A549 (cell line): ENCODE measurements around the gene PVALEF. TPM values are rescaled to one million over a fixed set of nuclear protein-coding genes. Genes with fewer than 3 reads are reported as not detected.

ENCODE experiments used
- ATAC-seq, 2 experiments: fragments of 200-7000 bp in 1 of 2; fragments of >200 bp in 1 of 2; cut with Nextera tagmentation in 1 of 2; cut with Tn5 transposase in 1 of 2; 3 replicates each; pipeline versions ENCODE4 v1.8.0 to v1.9.1; 2018 to 2020; ENCODE audit warnings: mild to moderate bottlenecking in 1 of 2, moderate library complexity in 1 of 2
- CTCF ChIA-PET: fragments of 300-600 bp; sonication (Branson Sonifier 250); formaldehyde crosslinking; extraction: SDS; loops from one replicate; lab custom pipeline; 2021; ENCODE audit warnings: antibody characterized with exemption, inconsistent platforms; lab: Yijun Ruan, JAX
- POLR2A ChIA-PET: fragments of 350-600 bp; formaldehyde crosslinking; extraction: SDS; loops from one replicate; lab custom pipeline; 2021; ENCODE audit warnings: antibody characterized with exemption, inconsistent platforms; lab: Yijun Ruan, JAX
- DNase-seq, 2 experiments: peaks; one replicate each; pipeline versions ENCODE4 v3.0.0 to v3.0.0-alpha.2; 2011 to 2016; ENCODE audit warnings: low read depth in 1 of 2, low spot score in 1 of 2
- FAIRE-seq: peaks from 2 replicates; lab custom pipeline; 2011; peaks lifted over from hg19 to GRCh38; lab: Jason Lieb, UNC
- H3K27ac ChIP-seq, 2 experiments: fragments of >200 bp; sonication (Bioruptor Twin); formaldehyde crosslinking; 3 replicates each; pipeline ENCODE4 v1.5.1; 2016 to 2017
- H3K4me1 ChIP-seq: fragments of >200 bp; sonication (Bioruptor Twin); formaldehyde crosslinking; 3 replicates; pipeline ENCODE4 v1.6.1; 2016
- H3K4me2 ChIP-seq: fragments of >200 bp; sonication (Bioruptor Twin); formaldehyde crosslinking; 3 replicates; pipeline ENCODE4 v1.6.1; 2016
- H3K4me3 ChIP-seq: fragments of >200 bp; sonication (Bioruptor Twin); formaldehyde crosslinking; 3 replicates; pipeline ENCODE4 v1.5.1; 2016
- H3K9me3 ChIP-seq: fragments of >200 bp; sonication (Bioruptor Twin); formaldehyde crosslinking; 3 replicates; pipeline ENCODE4 v1.6.1; 2016
- ATOH8 ChIP-seq: fragments of 250-450 bp; sonication (Bioruptor Pico); IDR thresholded peaks from 2 replicates; pipeline ENCODE4 v1.5.0; 2020; ENCODE audit warnings: low read depth, mild to moderate bottlenecking, moderate library complexity
- BCL3 ChIP-seq: fragments of >200 bp; sonication (Bioruptor Twin); formaldehyde crosslinking; IDR thresholded peaks from 3 replicates; pipeline ENCODE4 v1.6.1; 2016
- CBX2 ChIP-seq: fragments of 200-600 bp; sonication (generic); IDR thresholded peaks from 2 replicates; pipeline ENCODE4 v1.6.1; 2016; ENCODE audit warnings: low read depth, mild to moderate bottlenecking, borderline replicate concordance
- CHD2 ChIP-seq: fragments of 150-350 bp; IDR thresholded peaks from 2 replicates; pipeline ENCODE4 v1.6.1; 2014; ENCODE audit warnings: low read length; ENCODE audit not compliant: partially characterized antibody
- CHD4 ChIP-seq: fragments of 200-600 bp; sonication (generic); IDR thresholded peaks from 2 replicates; pipeline ENCODE4 v1.6.1; 2016; ENCODE audit warnings: antibody characterized with exemption, mild to moderate bottlenecking, borderline replicate concordance
- CTCF ChIP-seq: fragments of >200 bp; sonication (Bioruptor Twin); formaldehyde crosslinking; IDR thresholded peaks from 3 replicates; pipeline ENCODE4 v1.5.1; 2016
- E2F6 ChIP-seq: IDR thresholded peaks from 2 replicates; pipeline ENCODE4 v1.6.1; 2012; ENCODE audit warnings: low read depth, borderline replicate concordance
- ELK1 ChIP-seq: fragments of 150-350 bp; IDR thresholded peaks from 2 replicates; pipeline ENCODE4 v1.6.1; 2014; ENCODE audit warnings: low read depth, mild to moderate bottlenecking, low read length
- HEYL ChIP-seq: fragments of 250-450 bp; sonication (Bioruptor Pico); IDR thresholded peaks from 2 replicates; pipeline ENCODE4 v1.8.0; 2021; ENCODE audit warnings: mild to moderate bottlenecking, moderate library complexity
- HOXB5 ChIP-seq: fragments of 250-450 bp; sonication (Bioruptor Pico); IDR thresholded peaks from 2 replicates; pipeline ENCODE4 v1.5.0; 2020; ENCODE audit warnings: mild to moderate bottlenecking, moderate library complexity
- JUNB ChIP-seq: fragments of >200 bp; sonication (Bioruptor Twin); formaldehyde crosslinking; IDR thresholded peaks from 2 replicates; pipeline ENCODE4 v1.6.1; 2016
- KDM1A ChIP-seq: fragments of 200-600 bp; sonication (generic); IDR thresholded peaks from 2 replicates; pipeline ENCODE4 v1.6.1; 2016; ENCODE audit warnings: low read depth, mild to moderate bottlenecking
- MAFK ChIP-seq: fragments of 450-650 bp; IDR thresholded peaks from 2 replicates; pipeline ENCODE4 v1.6.1; 2014; ENCODE audit not compliant: partially characterized antibody
- NFE2L2 ChIP-seq: fragments of 150-350 bp; conservative IDR thresholded peaks from 2 replicates; pipeline ENCODE4 v1.6.1; 2014; ENCODE audit warnings: low read length
- POLR2AphosphoS2 ChIP-seq: conservative IDR thresholded peaks from 2 replicates; pipeline ENCODE4 v1.6.1; 2012; ENCODE audit warnings: low read length, improper control_type of control experiment, inconsistent platforms
- RFX5 ChIP-seq: fragments of 450-650 bp; IDR thresholded peaks from 2 replicates; pipeline ENCODE4 v1.7.1; 2014; ENCODE audit warnings: antibody characterized with exemption, mild to moderate bottlenecking, moderate library complexity
- TP53 ChIP-seq: fragments of 250-450 bp; sonication (Bioruptor Pico); IDR thresholded peaks from 2 replicates; pipeline ENCODE4 v1.5.0; 2021; ENCODE audit warnings: mild to moderate bottlenecking, moderate library complexity
- USF2 ChIP-seq: fragments of 450-650 bp; IDR thresholded peaks from 2 replicates; pipeline ENCODE4 v1.6.1; 2014; ENCODE audit warnings: antibody characterized with exemption
- ZNF302 ChIP-seq: fragments of 250-450 bp; sonication (Bioruptor Pico); IDR thresholded peaks from 2 replicates; pipeline ENCODE4 v1.9.0; 2021; ENCODE audit warnings: inconsistent platforms, mild to moderate bottlenecking, moderate library complexity
- ZSCAN20 ChIP-seq: fragments of 250-450 bp; sonication (Bioruptor Pico); IDR thresholded peaks from 2 replicates; pipeline ENCODE4 v1.8.0; 2022; ENCODE audit warnings: mild to moderate bottlenecking, moderate library complexity
- WGBS: methylation state at CpG from one replicate; pipeline ENCODE4 v1.1.6; 2017; ENCODE audit errors: missing lambda C conversion rate; 5-methylcytosine and 5-hydroxymethylcytosine counted together
- polyA plus RNA-seq, 4 experiments: library from polyadenylated mRNA; depleted of rRNA in 3 of 4; stranded (reverse); fragments of >200 nt; fragmentation: RNase III in 1 of 4; extraction: RNeasy Plus Mini Kit Qiagen cat#74134 plus additional on column Dnase treatment in 1 of 4; gene quantifications; 2 replicates in 3 of 4; 3 replicates in 1 of 4; pipeline ENCODE4 v1.2.3, GENCODE V29; 2011 to 2017

The PVALEF gene
- polyA plus RNA-seq, 2 of the 4 experiments (the other 2 are of a cell fraction): not detected

- TF ChIP-seq BCL3 (no peak), HEYL (no peak), ELK1 (no peak), E2F6 (no peak), USF2 (no peak), CHD2 (no peak), NFE2L2 (no peak)
- TF ChIP-seq, all 56 proteins: peak for 0
Measured at GRCh38 chr17:81179861-81180260, 14.6 kb downstream of the PVALEF start (continued).

- FAIRE-seq: no peak
- CTCF ChIA-PET: interaction anchor here (0.6 to 3.1 kb wide), 9 partner anchors 10 to 60 kb away, joined by 3 to 22 read pairs (median 4); no protein-coding TSS in a partner anchor
- H3K4me2 ChIP-seq: no peak overlapping the region
Measured at GRCh38 chr17:81180836-81181810, 15.8 kb downstream of the PVALEF start.

More at GRCh38 chr17:81180836-81181810, 15.8 kb downstream of the PVALEF start:
- POLR2A ChIA-PET: no interaction called here
- Histone ChIP-seq H3K4me1 (no peaks in the 10 kb centered on the region), H3K4me3 (no peak overlapping the region)
- WGBS: 90% methylated on average over 35 of the region's 49 CpGs
- DNase-seq: no peak
- TF ChIP-seq HOXB5 (CRISPR knock-in tag) (no peak), ZNF302 (CRISPR knock-in tag) (no peak), KDM1A (no peak), RFX5 (no peak), TP53 (CRISPR knock-in tag) (no peak), CBX2 (no peak), JUNB (no peak), ATOH8 (CRISPR knock-in tag) (no peak), CTCF (no peak), ZSCAN20 (no peak), POLR2AphosphoS2 (no peak), CHD4 (no peak), MAFK (no peak)
- TF ChIP-seq, all 56 proteins: peak for 0
- no peak for ATAC-seq
- Histone ChIP-seq H3K9me3 (no peaks in the 10 kb centered on the region), H3K27ac (no peak overlapping the region)
